HG03280 (cell line): ENCODE measurements around the gene FUT8.

Source experiments
- ATAC-seq: cut with Tn5 transposase; IDR thresholded peaks from one replicate; pipeline ENCODE4 v1.9.1; 2021; ENCODE audit warnings: mild to moderate bottlenecking, moderate library complexity; ENCODE audit not compliant: unreplicated experiment

FUT8 gene

DNA sequence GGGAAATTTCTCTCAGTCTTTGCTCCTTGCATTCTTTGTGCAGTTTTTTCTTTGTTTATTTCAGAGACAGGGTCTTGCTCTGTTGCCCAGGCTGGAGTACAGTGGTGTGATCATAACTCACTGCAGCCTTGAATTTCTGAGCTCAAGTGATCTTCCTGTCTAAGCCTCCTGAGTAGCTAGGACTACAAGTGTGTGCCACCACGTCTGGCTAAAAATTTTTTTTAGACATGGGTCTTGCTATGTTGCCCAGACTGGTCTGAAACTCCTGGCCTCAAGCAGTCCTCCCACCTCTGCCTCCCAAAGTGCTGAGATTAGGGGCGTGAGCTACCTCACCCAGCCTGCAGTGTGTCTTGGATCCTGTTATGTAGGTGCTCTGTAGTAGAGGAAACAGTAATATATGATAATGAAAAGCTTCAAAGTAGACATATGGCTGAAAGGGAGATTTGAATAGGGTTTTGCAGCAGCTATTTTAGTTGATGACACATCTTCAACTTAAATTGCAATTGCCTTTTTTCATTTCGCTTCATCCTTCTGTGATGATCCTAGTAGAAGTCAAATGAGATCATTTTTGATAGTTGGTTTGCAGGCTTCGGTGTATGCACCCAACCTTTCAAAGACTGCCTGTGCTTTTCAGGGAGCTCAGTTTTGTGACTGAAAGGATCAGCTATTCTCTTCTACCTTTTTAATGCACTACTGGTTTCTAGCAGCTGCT is 75.4 kb downstream of the FUT8 start:
- no peak for ATAC-seq

- no peak for ATAC-seq
Measured at GRCh38 chr14:65491274-65491673, 78.7 kb downstream of the FUT8 start.

- ATAC-seq = no peak
Measured at GRCh38 chr14:65492266-65492665, 79.7 kb downstream of the FUT8 start.

GRCh38 chr14:65495196-65495595 is 82.7 kb downstream of the FUT8 start:
- ATAC-seq = no peak

DNA sequence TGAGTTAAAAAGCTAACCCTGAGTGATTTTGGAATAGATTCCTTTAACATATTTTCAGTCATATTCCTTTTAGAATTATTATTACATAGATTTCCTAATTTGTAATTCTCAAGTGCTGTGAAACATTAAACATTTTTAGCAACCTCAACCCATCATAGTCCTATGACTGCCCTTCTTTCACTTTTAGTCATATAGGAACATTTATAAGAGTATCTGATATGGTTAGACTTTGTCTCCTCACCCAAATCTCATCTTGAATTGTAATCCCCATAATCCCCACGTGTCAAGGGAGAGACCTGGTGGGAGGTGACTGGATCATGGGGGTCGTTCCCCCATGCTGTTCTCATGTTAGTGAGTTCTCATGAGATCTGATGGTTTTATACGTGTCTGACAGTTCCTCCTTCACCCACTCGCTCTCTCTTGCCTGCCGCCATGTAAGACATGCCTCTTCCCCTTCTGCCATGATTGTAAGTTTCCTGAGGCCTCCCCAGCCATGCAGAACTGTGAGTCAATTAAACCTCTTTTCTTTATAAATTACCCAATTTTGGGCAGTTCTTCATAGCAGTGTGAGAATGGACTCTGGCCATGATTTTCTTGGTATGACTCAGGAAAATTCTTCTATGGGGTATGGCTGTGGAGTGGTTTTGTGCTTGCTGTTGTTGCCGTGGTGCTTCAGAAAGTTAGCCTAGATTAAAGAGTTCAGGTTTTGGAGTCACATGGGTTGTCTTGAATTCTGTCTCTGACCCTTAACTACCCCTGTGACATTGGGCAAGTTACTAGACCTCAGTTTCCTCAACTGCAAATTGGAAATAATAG is 83.9 kb downstream of the FUT8 start:
- no peak for ATAC-seq

GRCh38 chr14:65499138-65499537 is 86.6 kb downstream of the FUT8 start:
- no peak for ATAC-seq

- ATAC-seq = no peak
Measured at GRCh38 chr14:65500075-65500474, 87.5 kb downstream of the FUT8 start.

DNA sequence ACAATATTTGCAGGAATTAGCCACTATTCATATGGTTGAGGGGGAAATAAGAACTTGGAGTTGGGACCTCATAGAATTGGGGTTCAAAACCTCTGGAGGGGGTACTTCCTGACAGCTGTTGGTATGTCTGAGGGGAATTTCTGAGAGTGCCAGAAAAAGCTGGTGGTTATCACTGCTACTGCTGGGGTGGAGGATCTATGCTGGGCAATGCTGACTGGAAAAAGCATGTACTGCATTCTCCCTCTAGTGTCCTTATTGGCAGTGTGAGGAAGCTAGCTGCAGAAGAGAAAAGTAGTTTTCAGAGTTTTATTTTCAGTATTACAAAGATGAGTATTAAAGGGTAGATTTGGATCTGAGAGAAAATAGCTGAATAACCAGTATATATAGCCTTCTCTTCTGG is 88.8 kb downstream of the FUT8 start:
- ATAC-seq = no peak

DNA sequence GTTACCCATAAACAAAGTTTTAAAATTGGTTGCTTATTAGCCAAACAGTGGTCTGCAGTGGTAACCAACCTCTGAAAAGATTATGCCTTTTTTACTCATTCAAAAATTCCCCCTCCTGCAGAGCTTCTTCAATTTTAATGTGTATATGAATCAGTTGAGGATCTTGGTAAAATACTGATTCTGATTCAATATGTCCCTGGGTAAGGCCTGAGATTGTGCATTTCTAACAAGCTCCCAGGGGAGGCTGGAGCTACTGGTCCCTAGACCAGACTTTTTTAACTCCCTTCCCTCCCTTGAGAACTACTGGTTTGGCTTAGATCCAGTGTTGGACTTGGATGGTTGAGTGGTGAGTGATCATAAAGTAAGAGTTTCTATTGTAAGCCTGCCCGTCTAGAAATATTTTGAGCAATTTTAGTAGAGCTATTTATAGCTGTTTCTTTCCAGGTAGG is 90.2 kb downstream of the FUT8 start:
- ATAC-seq = no peak

DNA sequence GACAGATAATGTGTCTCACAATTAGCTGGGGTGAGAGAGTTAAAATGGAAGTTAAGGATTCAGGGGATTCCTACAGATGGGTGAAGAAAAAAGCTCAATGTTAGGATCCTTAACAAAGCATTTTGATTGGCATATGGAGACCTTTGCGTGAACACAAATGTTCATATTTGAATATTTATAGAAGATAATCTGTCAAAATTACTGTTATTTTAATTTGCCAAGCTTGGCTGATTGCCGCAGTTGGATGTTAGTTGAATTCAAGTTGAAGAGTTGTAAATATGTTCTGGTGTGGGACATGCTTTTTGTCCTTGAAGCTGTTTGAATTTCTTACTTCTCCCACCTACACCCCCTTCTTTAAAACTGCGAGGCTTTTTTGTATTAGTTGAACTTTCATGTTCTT is 91.2 kb downstream of the FUT8 start:
- ATAC-seq = no peak

DNA sequence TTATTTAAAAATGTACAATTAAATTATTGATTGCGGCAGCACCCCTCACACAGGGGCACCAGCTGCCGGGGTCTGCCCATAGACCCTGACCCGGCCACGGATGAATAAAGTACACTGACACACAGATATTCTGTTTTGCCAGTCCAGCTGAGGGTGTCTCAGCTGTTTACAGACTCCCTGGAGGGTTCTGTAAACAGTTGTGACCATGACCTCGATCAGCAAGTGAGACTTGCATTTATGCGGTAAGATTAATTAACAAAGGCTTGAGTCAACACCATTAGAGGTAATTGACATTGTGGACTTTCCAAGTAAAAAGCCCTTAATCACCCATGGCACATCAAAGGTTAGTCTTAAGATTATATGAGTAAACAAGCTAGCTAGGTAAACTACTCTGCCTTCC is 94.3 kb downstream of the FUT8 start:
- no peak for ATAC-seq

DNA sequence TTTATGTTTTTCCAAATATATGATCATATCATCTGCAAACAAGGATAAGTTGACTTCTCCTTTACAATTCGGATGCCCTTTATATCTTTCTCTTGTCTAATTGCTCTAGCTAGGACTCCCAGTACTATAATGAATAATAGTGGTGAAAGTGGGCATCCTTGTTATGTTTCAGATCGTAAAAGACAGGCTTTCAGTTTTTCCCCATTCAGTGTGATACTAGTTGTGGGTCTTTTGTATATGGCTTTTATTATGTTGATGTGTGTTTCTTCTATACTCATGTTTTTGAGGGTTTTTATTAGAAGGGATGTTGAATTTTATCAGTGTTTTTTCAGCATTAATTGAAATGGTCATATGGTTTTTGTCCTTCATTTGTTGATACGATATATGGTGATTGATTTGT is 97.3 kb downstream of the FUT8 start:
- no peak for ATAC-seq

DNA sequence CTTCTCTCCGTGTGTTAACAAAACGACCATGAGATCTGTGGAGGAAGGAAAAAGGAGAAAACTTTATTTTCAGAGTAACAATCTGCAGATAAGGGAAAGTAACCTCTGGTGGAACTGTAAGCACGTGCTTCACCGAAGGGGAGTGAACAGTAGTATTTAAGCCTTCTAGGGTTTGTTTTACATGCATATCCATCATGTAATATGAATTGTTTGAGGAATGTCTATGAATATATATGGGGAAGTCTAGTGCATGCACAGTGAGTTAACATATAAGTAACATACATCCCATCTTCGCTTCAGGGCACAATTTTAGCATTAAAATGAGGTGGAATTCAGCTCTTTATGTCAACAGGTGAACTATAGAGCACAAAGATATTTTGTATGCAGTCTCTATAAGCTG is 101.1 kb downstream of the FUT8 start:
- ATAC-seq = no peak

- ATAC-seq = no peak
Measured at GRCh38 chr14:65517635-65518542, 105.4 kb downstream of the FUT8 start.

DNA sequence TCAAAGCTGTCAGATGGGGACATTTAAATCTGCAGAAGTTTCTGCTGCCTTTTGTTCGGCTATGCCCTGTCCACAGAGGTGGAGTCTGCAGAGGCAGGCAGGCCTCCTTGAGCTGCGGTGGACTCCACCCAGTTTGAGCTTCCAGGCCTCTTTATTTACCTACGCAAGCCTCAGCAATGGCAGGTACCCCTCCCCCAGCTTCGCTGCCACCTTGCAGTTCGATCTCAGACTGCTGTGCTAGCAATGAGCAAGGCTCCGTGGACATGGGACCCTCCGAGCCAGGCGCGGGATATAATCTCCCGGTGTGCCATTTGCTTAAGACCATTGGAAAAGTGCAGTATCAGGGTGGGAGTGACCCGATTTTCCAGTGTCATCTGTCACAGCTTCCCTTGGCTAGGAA is 115.5 kb downstream of the FUT8 start:
- ATAC-seq = no peak

GRCh38 chr14:65531148-65531547 is 118.6 kb downstream of the FUT8 start:
- no peak for ATAC-seq

DNA sequence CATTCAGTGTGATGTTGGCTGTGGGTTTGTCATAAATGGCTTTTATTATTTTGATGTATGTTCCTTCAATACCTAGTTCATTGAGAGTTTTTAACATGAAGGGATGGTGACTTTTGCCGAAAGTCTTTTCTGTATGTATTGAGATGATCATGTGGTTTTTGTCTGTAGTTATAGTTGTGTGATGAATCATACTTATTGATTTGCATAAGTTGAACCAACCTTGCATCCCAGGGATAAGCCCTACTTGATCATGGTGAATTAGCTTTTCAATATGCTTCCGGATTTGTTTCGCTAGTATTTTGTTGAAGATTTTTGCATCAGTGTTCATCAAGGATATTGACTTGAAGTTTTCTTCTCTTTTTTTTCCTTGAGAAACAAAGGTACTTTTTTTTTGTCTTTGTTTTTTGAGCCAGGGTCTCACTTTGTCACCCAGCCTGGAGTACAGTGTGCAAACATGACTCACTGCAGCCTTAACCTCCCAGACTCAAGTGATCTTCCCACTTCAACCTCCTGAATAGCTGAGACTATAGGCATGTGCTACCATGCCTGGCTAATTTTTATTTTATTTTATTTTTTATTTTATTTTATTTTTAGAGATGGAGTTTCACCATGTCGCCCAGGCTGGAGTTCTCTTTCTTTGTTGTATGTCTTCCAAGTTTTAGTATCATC is 121.3 kb downstream of the FUT8 start:
- no peak for ATAC-seq

DNA sequence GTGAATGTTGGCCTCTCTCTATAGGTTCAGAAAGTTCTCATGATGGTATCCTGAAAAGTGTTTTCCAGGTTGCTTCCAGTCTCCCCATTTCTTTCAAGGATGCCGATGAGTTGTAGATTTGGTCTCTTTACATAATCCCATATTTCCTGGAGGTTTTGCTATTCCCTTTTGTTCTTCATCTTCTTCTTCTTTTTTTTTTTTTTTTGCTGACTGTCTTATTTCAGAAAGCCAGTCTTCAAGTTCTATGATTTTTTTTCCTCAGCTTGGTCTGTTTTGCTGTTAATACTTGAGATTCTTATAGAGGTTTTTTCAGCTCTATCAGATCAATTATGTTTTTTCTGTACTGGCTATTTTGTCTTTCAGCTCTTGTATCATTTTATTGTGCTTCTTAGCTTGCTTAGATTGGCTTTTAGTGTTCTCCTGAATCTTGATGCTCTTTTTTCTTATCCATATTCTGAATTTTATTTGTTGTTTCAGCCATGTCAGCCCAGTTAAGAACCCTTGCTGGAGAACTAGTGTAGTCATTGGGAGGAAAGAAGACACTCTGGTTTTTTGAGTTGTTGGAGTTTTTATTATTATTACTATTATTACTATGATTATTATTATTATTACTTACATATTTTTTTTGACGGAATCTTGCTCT is 124.4 kb downstream of the FUT8 start:
- ATAC-seq = no peak

DNA sequence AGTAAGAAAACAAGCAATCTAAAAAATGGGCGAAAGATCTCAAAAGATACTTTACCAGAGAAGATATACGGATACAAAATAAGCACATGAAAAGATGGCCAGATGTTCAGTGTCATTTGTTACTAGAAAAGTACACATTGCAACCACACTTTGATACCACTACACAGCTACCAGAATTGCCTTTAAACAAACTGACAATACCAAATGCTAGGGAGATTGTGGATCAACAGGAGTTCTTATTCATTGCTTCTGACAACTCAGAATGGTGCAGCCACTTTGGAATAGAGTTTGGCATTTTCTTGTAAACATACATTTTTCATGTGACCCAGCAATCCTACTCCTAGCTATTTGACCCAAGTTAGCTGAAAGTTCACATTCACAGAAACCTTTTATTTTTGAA is 136.3 kb downstream of the FUT8 start:
- ATAC-seq = no peak

GRCh38 chr14:65549429-65549828 is 136.9 kb downstream of the FUT8 start:
- no peak for ATAC-seq
